Measurements from ENCODE around the gene AHCYL2.
"Not testable (repeated sequence)": the region's sequence is repeated elsewhere in the genome, so short reads cannot be mapped to it uniquely, and the experiment has no call there.

AHCYL2 gene

GRCh38 chr7:129343099-129343700, 118.4 kb downstream of the AHCYL2 start:
- ChIA-PET POLR2A (interaction anchor here (0.8 kb wide), 1 partner anchor 9 kb away, joined by 3 read pairs; no protein-coding TSS in a partner anchor), CTCF (interaction anchor here (0.6 to 1.5 kb wide), 17 partner anchors 10 to 483 kb away, joined by 3 to 7 read pairs (median 3); no protein-coding TSS in a partner anchor)
- TF ChIP-seq TARDBP (IDR thresholded peaks at IDR 0.05) (no peak), SUZ12 (IDR thresholded peaks at IDR 0.05) (no peak), HDGF (IDR thresholded peaks at IDR 0.05; ENCODE audit: borderline replicate concordance) (no peak), LEF1 (IDR thresholded peaks at IDR 0.05; ENCODE audit: borderline replicate concordance) (no peak), ARNT (IDR thresholded peaks at IDR 0.05) (no peak), PKNOX1 (IDR thresholded peaks at IDR 0.05) (no peak), FOXK2 (IDR thresholded peaks at IDR 0.05) (no peak), NFRKB (IDR thresholded peaks at IDR 0.05) (no peak), FOXM1 (IDR thresholded peaks at IDR 0.05; ENCODE audit: borderline replicate concordance) (no peak), ZNF384 (IDR thresholded peaks at IDR 0.05) (no peak), L3MBTL2 (conservative IDR thresholded peaks at IDR 0.05) (no peak), BHLHE40 (IDR thresholded peaks at IDR 0.05; ENCODE audit: borderline replicate concordance) (no peak), SP1 (IDR thresholded peaks at IDR 0.05) (no peak), CTBP1 (IDR thresholded peaks at IDR 0.05; ENCODE audit: borderline replicate concordance) (no peak), ELF4 (IDR thresholded peaks at IDR 0.05) (no peak), FOXA1 (IDR thresholded peaks at IDR 0.05) (no peak)
- peak; percentile 17 for DNase-seq (ENCODE audit: extremely low spot score)

GRCh38 chr7:129347330-129347729, 122.5 kb downstream of the AHCYL2 start:
- ChIA-PET CTCF (interaction anchor here (1.0 kb wide), 1 partner anchor 9 kb away, joined by 4 read pairs; no protein-coding TSS in a partner anchor), POLR2A (no interaction called here)
- DNase-seq (ENCODE audit: extremely low spot score) = no peak
- no peak for TF ChIP-seq FOXK2 (IDR thresholded peaks at IDR 0.05)
- no peak for TF ChIP-seq ELF4 (IDR thresholded peaks at IDR 0.05)
- no peak for TF ChIP-seq SUZ12 (IDR thresholded peaks at IDR 0.05)
- no peak for TF ChIP-seq FOXM1 (IDR thresholded peaks at IDR 0.05; ENCODE audit: borderline replicate concordance)
- no peak for TF ChIP-seq TARDBP (IDR thresholded peaks at IDR 0.05)

- CTCF ChIA-PET = interaction anchor here (1.0 kb wide), 1 partner anchor 10 kb away, joined by 4 read pairs; no protein-coding TSS in a partner anchor
- POLR2A ChIA-PET = no interaction called here
- no peak for DNase-seq (ENCODE audit: extremely low spot score)
- TF ChIP-seq HDGF (IDR thresholded peaks at IDR 0.05; ENCODE audit: borderline replicate concordance) (no peak), SUZ12 (IDR thresholded peaks at IDR 0.05) (no peak), BHLHE40 (IDR thresholded peaks at IDR 0.05; ENCODE audit: borderline replicate concordance) (no peak)
Measured at GRCh38 chr7:129348023-129348740, 123.4 kb downstream of the AHCYL2 start.

- DNase-seq (ENCODE audit: extremely low spot score) = no peak
Measured at GRCh38 chr7:129351320-129351719, 126.5 kb downstream of the AHCYL2 start.

GRCh38 chr7:129353104-129353503, 128.3 kb downstream of the AHCYL2 start:
- POLR2A ChIA-PET; CTCF ChIA-PET; DNase-seq (ENCODE audit: extremely low spot score): not testable (repeated sequence)

More at GRCh38 chr7:129351320-129351719, 126.5 kb downstream of the AHCYL2 start:
- ChIA-PET CTCF (no interaction called here), POLR2A (no interaction called here)
- TF ChIP-seq ZNF384 (IDR thresholded peaks at IDR 0.05) (no peak), NFRKB (IDR thresholded peaks at IDR 0.05) (no peak), L3MBTL2 (conservative IDR thresholded peaks at IDR 0.05) (no peak), HDGF (IDR thresholded peaks at IDR 0.05; ENCODE audit: borderline replicate concordance) (no peak), ARNT (IDR thresholded peaks at IDR 0.05) (no peak), CTBP1 (IDR thresholded peaks at IDR 0.05; ENCODE audit: borderline replicate concordance) (no peak), ELF4 (IDR thresholded peaks at IDR 0.05) (no peak), TARDBP (IDR thresholded peaks at IDR 0.05) (no peak), PKNOX1 (IDR thresholded peaks at IDR 0.05) (no peak)

GRCh38 chr7:129354428-129355157, 129.8 kb downstream of the AHCYL2 start:
- ChIA-PET CTCF (interaction anchor here (0.6 to 0.7 kb wide), 2 partner anchors 13 to 155 kb away, joined by 3 to 6 read pairs; no protein-coding TSS in a partner anchor), POLR2A (no interaction called here)
- no peak for DNase-seq (ENCODE audit: extremely low spot score)
- TF ChIP-seq BHLHE40 (IDR thresholded peaks at IDR 0.05; ENCODE audit: borderline replicate concordance) = no peak
- no peak for TF ChIP-seq NFRKB (IDR thresholded peaks at IDR 0.05)
- TF ChIP-seq SUZ12 (IDR thresholded peaks at IDR 0.05) = no peak
- TF ChIP-seq CTBP1 (IDR thresholded peaks at IDR 0.05; ENCODE audit: borderline replicate concordance) = no peak
- no peak for TF ChIP-seq L3MBTL2 (conservative IDR thresholded peaks at IDR 0.05)
- no peak for TF ChIP-seq FOXM1 (IDR thresholded peaks at IDR 0.05; ENCODE audit: borderline replicate concordance)
- no peak for TF ChIP-seq TARDBP (IDR thresholded peaks at IDR 0.05)
- TF ChIP-seq FOXA1 (IDR thresholded peaks at IDR 0.05) = no peak
- no peak for TF ChIP-seq PKNOX1 (IDR thresholded peaks at IDR 0.05)
- no peak for TF ChIP-seq HDGF (IDR thresholded peaks at IDR 0.05; ENCODE audit: borderline replicate concordance)
- TF ChIP-seq ARNT (IDR thresholded peaks at IDR 0.05) = no peak
- no peak for TF ChIP-seq ELF4 (IDR thresholded peaks at IDR 0.05)
- TF ChIP-seq LEF1 (IDR thresholded peaks at IDR 0.05; ENCODE audit: borderline replicate concordance) = no peak
- no peak for TF ChIP-seq SP1 (IDR thresholded peaks at IDR 0.05)
- no peak for TF ChIP-seq FOXK2 (IDR thresholded peaks at IDR 0.05)
- TF ChIP-seq ZNF384 (IDR thresholded peaks at IDR 0.05) = no peak

Data from HEK293T (cell line).